HEK293 (cell line): Measurements from ENCODE around the gene CD2AP.

Experiments used
- BCL11A ChIP-seq: fragments of 450-650 bp; formaldehyde crosslinking; IDR thresholded peaks from 2 replicates; pipeline ENCODE4 v1.5.1; 2016; ENCODE audit warnings: low read depth, missing biosample characterization, missing genetic modification characterization
- BCL11B ChIP-seq: fragments of 450-650 bp; formaldehyde crosslinking; IDR thresholded peaks from 2 replicates; pipeline ENCODE4 v1.5.1; 2016; ENCODE audit warnings: low read depth, missing biosample characterization, missing genetic modification characterization
- CTCF ChIP-seq: fragments of 450-650 bp; formaldehyde crosslinking; IDR thresholded peaks from 2 replicates; pipeline ENCODE4 v1.5.1; 2016; ENCODE audit warnings: missing biosample characterization, missing genetic modification characterization
- GLI2 ChIP-seq: fragments of 450-650 bp; formaldehyde crosslinking; IDR thresholded peaks from 2 replicates; pipeline ENCODE4; 2017; ENCODE audit warnings: missing biosample characterization, missing genetic modification characterization, low read depth, borderline replicate concordance
- GLI4 ChIP-seq: fragments of 450-650 bp; formaldehyde crosslinking; IDR thresholded peaks from 2 replicates; pipeline ENCODE4 v1.5.1; 2016; ENCODE audit warnings: missing biosample characterization, missing genetic modification characterization
- HOXC10 ChIP-seq: sonication (generic); formaldehyde crosslinking; IDR thresholded peaks from 2 replicates; pipeline ENCODE4 v1.8.1; 2023; ENCODE audit warnings: mild to moderate bottlenecking, missing genetic modification reagents
- MEIS1 ChIP-seq: sonication (generic); formaldehyde crosslinking; IDR thresholded peaks from 2 replicates; pipeline ENCODE4 v1.8.1; 2022; ENCODE audit warnings: missing genetic modification reagents, mild to moderate bottlenecking, borderline replicate concordance
- OSR2 ChIP-seq: fragments of 450-650 bp; formaldehyde crosslinking; IDR thresholded peaks from 2 replicates; pipeline ENCODE4 v1.5.1; 2016; ENCODE audit warnings: missing biosample characterization, missing genetic modification characterization
- SALL2 ChIP-seq: fragments of 450-650 bp; formaldehyde crosslinking; IDR thresholded peaks from 2 replicates; pipeline ENCODE4 v1.5.0; 2017; ENCODE audit warnings: missing biosample characterization, mild to moderate bottlenecking, missing genetic modification characterization, borderline replicate concordance
- SETDB1 ChIP-seq: IDR thresholded peaks from one replicate; pipeline ENCODE4 v1.6.1; 2017; ENCODE audit warnings: mild to moderate bottlenecking, low read length, moderate library complexity, mixed read lengths; ENCODE audit not compliant: insufficient read length
- SP7 ChIP-seq: fragments of 450-650 bp; formaldehyde crosslinking; IDR thresholded peaks from 2 replicates; pipeline ENCODE4 v1.5.1; 2016; ENCODE audit warnings: missing biosample characterization, missing genetic modification characterization
- YY2 ChIP-seq: fragments of 450-650 bp; formaldehyde crosslinking; IDR thresholded peaks from 2 replicates; pipeline ENCODE4 v1.5.1; 2016; ENCODE audit warnings: missing biosample characterization, missing genetic modification characterization
- ZNF132 ChIP-seq: fragments of 450-650 bp; formaldehyde crosslinking; IDR thresholded peaks from 2 replicates; pipeline ENCODE4 v1.5.1; 2017; ENCODE audit warnings: missing biosample characterization, missing genetic modification characterization, borderline replicate concordance
- ZNF16 ChIP-seq: fragments of 450-650 bp; formaldehyde crosslinking; IDR thresholded peaks from 2 replicates; pipeline ENCODE4 v1.5.1; 2016; ENCODE audit warnings: low read depth, missing biosample characterization, missing genetic modification characterization
- ZNF23 ChIP-seq: fragments of 450-650 bp; formaldehyde crosslinking; IDR thresholded peaks from 2 replicates; pipeline ENCODE4 v1.5.1; 2016; ENCODE audit warnings: missing biosample characterization, missing genetic modification characterization, borderline replicate concordance
- ZNF24 ChIP-seq: fragments of 450-650 bp; formaldehyde crosslinking; IDR thresholded peaks from 2 replicates; pipeline ENCODE4 v1.5.1; 2016; ENCODE audit warnings: missing biosample characterization, missing genetic modification characterization
- ZNF248 ChIP-seq: fragments of 450-650 bp; formaldehyde crosslinking; IDR thresholded peaks from 2 replicates; pipeline ENCODE4 v1.5.1; 2017; ENCODE audit warnings: missing biosample characterization, missing genetic modification characterization
- ZNF274 ChIP-seq, 2 experiments: fragments of 200-500 bp in 1 of 2; fragments of 450-650 bp in 1 of 2; sonication (Bioruptor generic) in 1 of 2; formaldehyde crosslinking in 1 of 2; IDR thresholded peaks; 2 replicates each; pipeline versions ENCODE4 v1.5.1 to v1.6.1; 2014 to 2016; ENCODE audit warnings: borderline replicate concordance in 1 of 2, inconsistent platforms in 1 of 2, low read length in 1 of 2, missing biosample characterization in 1 of 2, missing genetic modification characterization in 1 of 2
- ZNF324 ChIP-seq: fragments of 450-650 bp; formaldehyde crosslinking; IDR thresholded peaks from 2 replicates; pipeline ENCODE4 v1.5.1; 2016; ENCODE audit warnings: missing biosample characterization, missing genetic modification characterization
- ZNF341 ChIP-seq: fragments of 450-650 bp; formaldehyde crosslinking; IDR thresholded peaks from 2 replicates; pipeline ENCODE4; 2016; ENCODE audit warnings: low read depth, missing biosample characterization, missing genetic modification characterization
- ZNF362 ChIP-seq: fragments of 450-650 bp; formaldehyde crosslinking; IDR thresholded peaks from 2 replicates; pipeline ENCODE4 v1.5.1; 2016; ENCODE audit warnings: missing biosample characterization, missing genetic modification characterization
- ZNF48 ChIP-seq: fragments of 450-650 bp; formaldehyde crosslinking; IDR thresholded peaks from 2 replicates; pipeline ENCODE4 v1.5.1; 2016; ENCODE audit warnings: missing biosample characterization, missing genetic modification characterization
- ZNF488 ChIP-seq: fragments of 450-650 bp; formaldehyde crosslinking; IDR thresholded peaks from 2 replicates; pipeline ENCODE4 v1.5.1; 2016; ENCODE audit warnings: missing biosample characterization, missing genetic modification characterization
- ZNF510 ChIP-seq: fragments of 450-650 bp; formaldehyde crosslinking; IDR thresholded peaks from 2 replicates; pipeline ENCODE4 v1.5.1; 2018; ENCODE audit warnings: mild to moderate bottlenecking, missing genetic modification characterization, missing biosample characterization; ENCODE audit not compliant: insufficient replicate concordance
- ZNF621 ChIP-seq: fragments of 450-650 bp; formaldehyde crosslinking; IDR thresholded peaks from 2 replicates; pipeline ENCODE4 v1.5.1; 2017; ENCODE audit warnings: missing biosample characterization, missing genetic modification characterization
- ZNF629 ChIP-seq: fragments of 450-650 bp; formaldehyde crosslinking; IDR thresholded peaks from 2 replicates; pipeline ENCODE4 v1.5.1; 2017; ENCODE audit warnings: missing biosample characterization, missing genetic modification characterization
- ZNF664 ChIP-seq: fragments of 450-650 bp; formaldehyde crosslinking; IDR thresholded peaks from 2 replicates; pipeline ENCODE4 v1.5.1; 2016; ENCODE audit warnings: missing biosample characterization, missing genetic modification characterization
- ZNF837 ChIP-seq: fragments of 450-650 bp; formaldehyde crosslinking; IDR thresholded peaks from 2 replicates; pipeline ENCODE4 v1.5.1; 2016; ENCODE audit warnings: missing biosample characterization, missing genetic modification characterization
- ZSCAN23 ChIP-seq: fragments of 450-650 bp; formaldehyde crosslinking; IDR thresholded peaks from 2 replicates; pipeline ENCODE4 v1.5.1; 2016; ENCODE audit warnings: missing biosample characterization, missing genetic modification characterization
- ZXDB ChIP-seq: fragments of 450-650 bp; formaldehyde crosslinking; IDR thresholded peaks from 2 replicates; pipeline ENCODE4 v1.5.1; 2016; ENCODE audit warnings: missing biosample characterization, missing genetic modification characterization
- TF ChIP-seq, protein P1 (sequence below): fragments of 450-650 bp; formaldehyde crosslinking; IDR thresholded peaks from 2 replicates; pipeline ENCODE4 v1.5.1; 2016; ENCODE audit warnings: missing biosample characterization, missing genetic modification characterization
- TF ChIP-seq, protein P2 (sequence below): fragments of 450-650 bp; formaldehyde crosslinking; IDR thresholded peaks from 2 replicates; pipeline ENCODE4 v1.5.1; 2016; ENCODE audit warnings: missing biosample characterization, missing genetic modification characterization, low read depth

The CD2AP gene

DNA sequence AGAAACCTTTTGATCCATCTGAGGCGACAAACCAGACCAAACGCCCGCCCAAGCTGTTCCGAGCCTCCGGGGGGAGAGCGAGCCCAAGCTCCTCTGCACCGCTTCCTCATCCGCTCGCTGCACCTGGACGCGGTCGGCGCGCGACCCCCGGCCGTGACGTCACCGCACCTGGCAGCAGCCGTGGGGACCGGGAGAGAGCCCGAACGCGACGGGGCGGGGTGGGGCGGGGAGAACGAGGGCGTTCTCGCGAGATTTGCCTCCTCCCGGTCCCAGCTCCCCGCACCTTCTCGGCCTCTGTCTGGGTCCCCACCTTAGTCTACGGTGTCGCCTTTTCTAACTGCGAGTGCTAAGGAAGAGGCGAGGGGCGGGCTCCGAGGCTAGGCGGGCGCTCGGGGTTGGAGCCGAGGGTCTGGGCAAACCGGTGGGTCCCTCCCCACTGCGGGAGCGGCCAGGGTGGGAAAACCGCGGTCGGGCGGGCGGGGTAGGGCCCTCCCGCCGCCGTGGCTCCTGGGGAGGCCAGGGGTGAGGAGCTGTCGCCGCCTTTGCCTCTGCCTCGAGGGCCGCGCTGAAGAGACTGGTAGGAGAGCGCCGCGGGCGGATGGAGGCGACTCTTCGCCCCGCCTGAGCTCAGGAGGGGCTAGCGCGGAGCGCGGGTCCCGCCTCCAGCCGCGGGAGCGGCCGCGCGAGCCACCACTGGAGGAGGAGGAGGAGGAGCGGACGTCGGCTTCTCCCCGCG is at the start of gene CD2AP (continued):
- no peak for TF ChIP-seq ZNF362 (tag by site-specific recombination)
- no peak for TF ChIP-seq ZNF248 (tag by site-specific recombination)
- no peak for TF ChIP-seq ZNF488 (tag by site-specific recombination)
- TF ChIP-seq, protein P1, sequence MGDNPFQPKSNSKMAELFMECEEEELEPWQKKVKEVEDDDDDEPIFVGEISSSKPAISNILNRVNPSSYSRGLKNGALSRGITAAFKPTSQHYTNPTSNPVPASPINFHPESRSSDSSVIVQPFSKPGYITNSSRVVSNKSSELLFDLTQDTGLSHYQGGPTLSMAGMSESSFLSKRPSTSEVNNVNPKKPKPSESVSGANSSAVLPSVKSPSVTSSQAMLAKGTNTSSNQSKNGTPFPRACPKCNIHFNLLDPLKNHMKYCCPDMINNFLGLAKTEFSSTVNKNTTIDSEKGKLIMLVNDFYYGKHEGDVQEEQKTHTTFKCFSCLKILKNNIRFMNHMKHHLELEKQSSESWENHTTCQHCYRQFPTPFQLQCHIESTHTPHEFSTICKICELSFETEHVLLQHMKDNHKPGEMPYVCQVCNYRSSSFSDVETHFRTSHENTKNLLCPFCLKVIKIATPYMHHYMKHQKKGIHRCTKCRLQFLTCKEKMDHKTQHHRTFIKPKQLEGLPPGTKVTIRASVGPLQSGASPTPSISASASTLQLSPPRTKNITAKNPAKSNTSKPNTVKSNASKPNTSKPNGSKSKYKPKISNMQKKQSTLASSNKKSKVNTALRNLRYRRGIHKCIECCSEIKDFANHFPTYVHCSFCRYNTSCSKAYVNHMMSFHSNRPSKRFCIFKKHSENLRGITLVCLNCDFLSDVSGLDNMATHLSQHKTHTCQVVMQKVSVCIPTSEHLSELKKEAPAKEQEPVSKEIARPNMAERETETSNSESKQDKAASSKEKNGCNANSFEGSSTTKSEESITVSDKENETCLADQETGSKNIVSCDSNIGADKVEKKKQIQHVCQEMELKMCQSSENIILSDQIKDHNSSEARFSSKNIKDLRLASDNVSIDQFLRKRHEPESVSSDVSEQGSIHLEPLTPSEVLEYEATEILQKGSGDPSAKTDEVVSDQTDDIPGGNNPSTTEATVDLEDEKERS (tag by site-specific recombination), result no peak
- peak; percentile 67 for TF ChIP-seq CTCF (tag by site-specific recombination)
- TF ChIP-seq ZNF132 (tag by site-specific recombination), result no peak
- TF ChIP-seq, protein P2, sequence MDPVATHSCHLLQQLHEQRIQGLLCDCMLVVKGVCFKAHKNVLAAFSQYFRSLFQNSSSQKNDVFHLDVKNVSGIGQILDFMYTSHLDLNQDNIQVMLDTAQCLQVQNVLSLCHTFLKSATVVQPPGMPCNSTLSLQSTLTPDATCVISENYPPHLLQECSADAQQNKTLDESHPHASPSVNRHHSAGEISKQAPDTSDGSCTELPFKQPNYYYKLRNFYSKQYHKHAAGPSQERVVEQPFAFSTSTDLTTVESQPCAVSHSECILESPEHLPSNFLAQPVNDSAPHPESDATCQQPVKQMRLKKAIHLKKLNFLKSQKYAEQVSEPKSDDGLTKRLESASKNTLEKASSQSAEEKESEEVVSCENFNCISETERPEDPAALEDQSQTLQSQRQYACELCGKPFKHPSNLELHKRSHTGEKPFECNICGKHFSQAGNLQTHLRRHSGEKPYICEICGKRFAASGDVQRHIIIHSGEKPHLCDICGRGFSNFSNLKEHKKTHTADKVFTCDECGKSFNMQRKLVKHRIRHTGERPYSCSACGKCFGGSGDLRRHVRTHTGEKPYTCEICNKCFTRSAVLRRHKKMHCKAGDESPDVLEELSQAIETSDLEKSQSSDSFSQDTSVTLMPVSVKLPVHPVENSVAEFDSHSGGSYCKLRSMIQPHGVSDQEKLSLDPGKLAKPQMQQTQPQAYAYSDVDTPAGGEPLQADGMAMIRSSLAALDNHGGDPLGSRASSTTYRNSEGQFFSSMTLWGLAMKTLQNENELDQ (tag by site-specific recombination), result no peak
- TF ChIP-seq SETDB1, result no peak
- TF ChIP-seq ZNF16 (tag by site-specific recombination), result no peak
- TF ChIP-seq BCL11A (tag by site-specific recombination), result no peak
- no peak for TF ChIP-seq ZNF48 (tag by site-specific recombination)
- no peak for TF ChIP-seq ZSCAN23 (tag by site-specific recombination)
- no peak for TF ChIP-seq GLI2 (tag by site-specific recombination)
- TF ChIP-seq ZNF274 (IDR thresholded peaks at IDR 0.05; ENCODE audit: low read length), result no peak
- no peak for TF ChIP-seq ZNF274 (tag by site-specific recombination; IDR thresholded peaks at IDR 0.05; ENCODE audit: borderline replicate concordance)
- TF ChIP-seq ZNF510 (tag by site-specific recombination), result no peak
- peak; percentile 18; the same call in 1 of the 2 replicates for TF ChIP-seq ZNF324 (tag by site-specific recombination)
- no peak for TF ChIP-seq SP7 (tag by site-specific recombination)
- TF ChIP-seq ZNF24 (tag by site-specific recombination), result no peak
- no peak for TF ChIP-seq HOXC10
- TF ChIP-seq ZNF664, result no peak
- TF ChIP-seq ZNF621 (tag by site-specific recombination), result no peak
- TF ChIP-seq SALL2 (tag by site-specific recombination), result no peak
- TF ChIP-seq ZXDB (tag by site-specific recombination), result peak; percentile 63
- TF ChIP-seq OSR2 (tag by site-specific recombination), result peak; percentile 49; the same call in 1 of the 2 replicates
- no peak for TF ChIP-seq MEIS1 (CRISPR knock-in tag)
- TF ChIP-seq ZNF629 (tag by site-specific recombination), result peak; percentile 97
- no peak for TF ChIP-seq ZNF23 (tag by site-specific recombination)
- TF ChIP-seq GLI4 (tag by site-specific recombination), result 0 out of 2 replicates have a peak, but pooled peaks have one; percentile 16
- no peak for TF ChIP-seq BCL11B
- no peak for TF ChIP-seq ZNF837
- peak; percentile 49; the same call in 1 of the 2 replicates for TF ChIP-seq ZNF341
- TF ChIP-seq YY2 (tag by site-specific recombination), result no peak
